ENCODE data around the gene TNFRSF14.
A peak's percentile ranks its signal among the peaks of the same experiment; 100 is the strongest.

TNFRSF14 gene

GRCh38 chr1:2523891-2524609 lies 32.1 kb upstream of the TNFRSF14 start:
- no peak for DNase-seq

- DNase-seq, result no peak
Measured at GRCh38 chr1:2525572-2525919, 30.6 kb upstream of the TNFRSF14 start.

GRCh38 chr1:2525920-2526823 lies 30.0 kb upstream of the TNFRSF14 start, which contains the start of gene PANK4:
Gene PANK4, minus strand, starts transcription at chr1:2526596. Its CDS starts 9 bp downstream, at chr1:2526587.
- DNase-seq, result peak; percentile 89

GRCh38 chr1:2526824-2527555 lies 29.2 kb upstream of the TNFRSF14 start:
- DNase-seq, result no peak

- DNase-seq, result no peak
Measured at GRCh38 chr1:2527556-2527860, 28.7 kb upstream of the TNFRSF14 start.

- no peak for DNase-seq
Measured at GRCh38 chr1:2528016-2528415, 28.2 kb upstream of the TNFRSF14 start.

- no peak for DNase-seq
Measured at GRCh38 chr1:2528611-2528965, 27.6 kb upstream of the TNFRSF14 start.

- DNase-seq, result no peak
Measured at GRCh38 chr1:2528966-2529783, 27.0 kb upstream of the TNFRSF14 start.

- peak; percentile 25 for DNase-seq
Measured at GRCh38 chr1:2529784-2530512, 26.2 kb upstream of the TNFRSF14 start, which contains the start of gene HES5. Gene HES5, minus strand, starts transcription at chr1:2530263. Its CDS starts 99 bp downstream, at chr1:2530164.

GRCh38 chr1:2530513-2531361 lies 25.4 kb upstream of the TNFRSF14 start:
- peak; percentile 26 for DNase-seq

- DNase-seq, result no peak
Measured at GRCh38 chr1:2532485-2533160, 23.5 kb upstream of the TNFRSF14 start.

- no peak for DNase-seq
Measured at GRCh38 chr1:2533365-2533764, 22.8 kb upstream of the TNFRSF14 start.

- DNase-seq, result no peak
Measured at GRCh38 chr1:2534315-2534686, 21.9 kb upstream of the TNFRSF14 start.

GRCh38 chr1:2534687-2535441 lies 21.3 kb upstream of the TNFRSF14 start:
- no peak for DNase-seq

GRCh38 chr1:2535455-2535854 lies 20.7 kb upstream of the TNFRSF14 start:
- DNase-seq, result no peak

- DNase-seq, result no peak
Measured at GRCh38 chr1:2535981-2536380, 20.2 kb upstream of the TNFRSF14 start.

- no peak for DNase-seq
Measured at GRCh38 chr1:2537784-2538115, 18.4 kb upstream of the TNFRSF14 start.

- DNase-seq, result no peak
Measured at GRCh38 chr1:2538376-2538775, 17.8 kb upstream of the TNFRSF14 start.

- DNase-seq, result no peak
Measured at GRCh38 chr1:2538872-2539271, 17.3 kb upstream of the TNFRSF14 start.
